Right renal pelvis (tissue), 4 donors: ENCODE results near the gene FUT3. TPM values are rescaled to one million over a fixed set of nuclear protein-coding genes. Genes with fewer than 3 reads are reported as not detected.
"Not testable (repeated sequence)": the region's sequence is repeated elsewhere in the genome, so short reads cannot be mapped to it uniquely, and the experiment has no call there.

Source experiments
- DNase-seq, 4 donors: peaks; one replicate each; pipeline ENCODE4 v3.0.0-alpha.2; 2013; ENCODE audit warnings: low read depth in 4 of 4, low spot score in 3 of 4, missing footprints in 1 of 4
- polyA plus RNA-seq, 4 donors: library from polyadenylated mRNA; unstranded; fragments of 120-200 nt; gene quantifications; one replicate each; pipeline ENCODE4 v1.2.1, GENCODE V29; 2013; ENCODE audit not compliant: insufficient read length in 4 of 4

The FUT3 gene
- polyA plus RNA-seq: under 1 TPM; 0.25 to 0.70 (median 0.52) TPM

DNA sequence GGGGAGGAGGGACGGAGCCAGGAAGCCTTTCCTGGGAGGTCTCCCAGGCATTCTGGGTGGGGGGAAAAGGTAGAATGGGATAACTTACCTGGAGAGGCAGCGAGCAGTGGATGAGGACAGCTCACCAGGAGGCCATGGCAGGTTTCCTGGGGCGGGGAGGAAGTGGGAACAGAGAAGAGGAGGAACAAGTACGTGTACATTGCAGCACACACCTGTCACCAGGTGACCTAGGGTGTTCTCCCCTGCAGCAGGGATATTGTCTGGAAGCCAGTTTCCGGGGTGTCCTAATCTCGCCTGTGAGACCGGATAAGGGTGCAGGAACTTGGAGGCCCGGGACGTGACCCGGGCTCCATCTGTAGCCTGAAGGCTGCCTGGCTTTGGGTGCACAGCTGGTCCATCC lies at the start of gene FUT3:
Gene FUT3 (minus strand): TSS at position 148 of the 400 bp plus-strand sequence.
- no peak for DNase-seq

GRCh38 chr19:5900976-5901375 lies 49.7 kb upstream of the FUT3 start:
- no peak for DNase-seq

DNA sequence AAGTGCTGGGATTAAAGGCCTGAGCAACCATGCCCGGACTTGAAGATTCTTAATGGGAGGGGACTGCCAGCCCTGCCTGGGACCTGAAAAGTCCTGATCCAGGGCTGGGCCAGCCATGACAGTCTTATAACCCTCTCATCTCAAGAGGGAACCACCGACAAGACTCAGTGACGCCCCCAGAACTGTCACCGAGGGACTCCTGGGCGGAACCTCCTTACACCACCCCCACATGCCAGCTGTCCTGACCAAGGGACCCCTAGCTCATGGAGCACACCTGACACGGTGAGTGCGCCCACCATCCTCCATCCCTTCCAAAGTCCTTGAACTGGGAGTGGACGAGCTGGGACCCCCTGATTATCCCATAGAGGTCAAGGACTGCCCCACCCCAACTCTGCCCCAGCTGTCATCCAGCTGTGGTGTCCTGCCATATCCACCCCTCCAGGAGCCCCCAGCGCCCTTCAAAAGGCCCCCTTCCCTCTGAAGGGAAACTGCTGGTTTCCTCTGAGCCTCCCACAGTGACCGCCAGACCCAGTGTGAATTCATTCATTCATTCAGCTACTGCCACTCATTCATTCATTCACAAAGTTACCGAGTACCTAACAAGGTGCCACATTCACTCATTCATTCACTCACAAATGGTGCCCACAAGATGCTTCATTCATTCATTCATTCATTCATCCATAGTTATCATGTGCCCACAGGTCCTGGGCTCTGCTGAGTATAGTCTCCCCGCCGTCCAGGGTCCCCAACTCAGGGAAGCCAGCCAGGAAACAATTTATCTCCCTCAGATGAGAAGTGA lies 48.7 kb upstream of the FUT3 start:
- no peak for DNase-seq

GRCh38 chr19:5897189-5897969 lies 46.1 kb upstream of the FUT3 start:
- no peak for DNase-seq

- no peak for DNase-seq
Measured at GRCh38 chr19:5896365-5897076, 45.3 kb upstream of the FUT3 start.

- DNase-seq: no peak
Measured at GRCh38 chr19:5895890-5896289, 44.6 kb upstream of the FUT3 start.

DNA sequence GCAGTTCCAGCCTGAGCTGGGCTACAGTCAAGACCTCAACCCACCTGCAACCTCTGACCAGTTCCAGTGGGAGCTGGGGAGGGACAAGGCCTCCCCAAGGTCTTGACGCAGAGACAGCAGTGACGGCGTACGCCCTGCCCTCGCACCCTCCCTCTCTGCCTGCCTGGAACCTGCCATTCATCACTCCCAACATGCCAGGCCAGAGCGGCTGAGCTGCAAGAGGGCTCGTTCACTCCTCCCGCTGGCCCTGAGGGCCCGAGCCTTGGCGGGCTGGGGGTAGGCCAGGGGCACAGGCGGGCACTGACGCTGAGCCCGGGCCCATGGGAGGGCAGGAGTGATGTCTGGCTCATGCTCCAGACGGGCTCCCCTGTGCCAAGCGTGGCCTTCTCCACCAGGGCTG lies 44.2 kb upstream of the FUT3 start:
- no peak for DNase-seq

DNA sequence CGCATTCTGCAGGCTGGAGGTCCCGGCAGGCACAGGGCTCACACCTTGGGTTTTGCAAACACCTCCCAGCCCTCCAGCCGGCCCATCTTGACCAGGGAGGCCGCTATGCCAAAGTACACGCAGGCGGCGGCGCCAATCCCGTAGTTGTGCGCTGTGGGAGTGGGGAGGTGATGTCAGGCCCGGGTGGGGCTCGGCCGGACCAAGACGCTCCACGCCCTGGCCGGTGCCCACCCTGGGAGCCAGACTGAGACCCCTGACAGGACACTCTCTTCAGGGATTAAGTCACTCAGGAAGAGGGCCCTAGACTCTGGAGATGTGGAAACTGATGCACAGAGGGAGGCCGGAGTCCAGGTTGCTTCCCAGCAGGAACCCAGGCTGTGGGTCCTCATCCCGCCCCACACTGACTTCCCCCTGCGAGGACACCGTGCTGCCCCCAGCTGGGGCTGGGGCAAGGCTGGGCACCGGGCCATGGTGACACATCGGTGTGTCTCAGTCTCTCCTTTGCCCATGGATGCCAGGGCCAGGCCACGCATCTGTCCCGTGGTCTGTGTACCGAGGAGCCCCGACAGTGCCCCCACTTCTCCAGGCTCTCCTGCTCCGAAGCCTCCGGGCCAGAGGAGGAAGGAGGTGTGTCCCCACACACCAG lies 43.6 kb upstream of the FUT3 start:
- no peak for DNase-seq

GRCh38 chr19:5893907-5894703 lies 42.9 kb upstream of the FUT3 start:
- DNase-seq: no peak

- DNase-seq: no peak
Measured at GRCh38 chr19:5893296-5893903, 42.2 kb upstream of the FUT3 start.

GRCh38 chr19:5892772-5893275 lies 41.6 kb upstream of the FUT3 start:
- no peak for DNase-seq

- DNase-seq: no peak
Measured at GRCh38 chr19:5891938-5892771, 40.9 kb upstream of the FUT3 start.

DNA sequence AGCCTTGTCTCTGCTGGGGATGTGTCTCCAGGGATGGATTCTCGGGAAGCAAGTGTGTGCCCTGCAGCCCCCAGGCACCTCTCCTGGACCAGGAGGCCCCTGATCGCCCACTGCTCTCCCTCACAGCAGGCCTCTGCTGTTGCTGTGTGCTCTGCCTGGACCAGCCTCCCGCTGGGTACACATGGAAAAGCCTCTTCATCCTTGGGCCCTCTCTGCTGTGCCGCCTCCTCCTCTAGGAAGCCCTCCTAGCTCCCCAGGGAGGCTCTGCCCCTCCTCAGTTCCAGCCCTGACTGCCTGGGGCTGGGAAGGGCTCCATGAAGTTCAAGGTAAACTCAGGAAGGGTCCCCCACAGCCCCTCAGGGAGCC lies 40.3 kb upstream of the FUT3 start:
- DNase-seq: no peak

DNA sequence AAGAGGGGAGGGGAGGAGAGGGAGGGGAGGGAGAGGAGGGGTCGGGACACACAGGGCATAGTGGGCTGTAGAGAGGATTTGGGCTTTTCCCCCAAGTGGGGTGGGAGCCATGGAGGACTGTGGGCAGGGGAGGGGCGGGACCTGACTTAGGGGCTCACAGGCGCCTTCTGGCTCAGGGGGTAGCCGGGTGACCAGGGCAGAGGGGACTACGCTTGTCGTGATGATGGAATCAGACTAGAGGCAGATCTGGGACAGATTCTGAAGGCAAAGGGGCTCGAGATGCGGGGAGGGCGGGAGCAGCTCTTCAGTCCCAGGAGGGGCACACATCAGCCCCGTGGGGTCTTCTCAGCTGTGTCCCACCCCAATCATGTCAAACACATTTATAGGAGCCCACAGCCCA lies 38.9 kb upstream of the FUT3 start:
- no peak for DNase-seq

DNA sequence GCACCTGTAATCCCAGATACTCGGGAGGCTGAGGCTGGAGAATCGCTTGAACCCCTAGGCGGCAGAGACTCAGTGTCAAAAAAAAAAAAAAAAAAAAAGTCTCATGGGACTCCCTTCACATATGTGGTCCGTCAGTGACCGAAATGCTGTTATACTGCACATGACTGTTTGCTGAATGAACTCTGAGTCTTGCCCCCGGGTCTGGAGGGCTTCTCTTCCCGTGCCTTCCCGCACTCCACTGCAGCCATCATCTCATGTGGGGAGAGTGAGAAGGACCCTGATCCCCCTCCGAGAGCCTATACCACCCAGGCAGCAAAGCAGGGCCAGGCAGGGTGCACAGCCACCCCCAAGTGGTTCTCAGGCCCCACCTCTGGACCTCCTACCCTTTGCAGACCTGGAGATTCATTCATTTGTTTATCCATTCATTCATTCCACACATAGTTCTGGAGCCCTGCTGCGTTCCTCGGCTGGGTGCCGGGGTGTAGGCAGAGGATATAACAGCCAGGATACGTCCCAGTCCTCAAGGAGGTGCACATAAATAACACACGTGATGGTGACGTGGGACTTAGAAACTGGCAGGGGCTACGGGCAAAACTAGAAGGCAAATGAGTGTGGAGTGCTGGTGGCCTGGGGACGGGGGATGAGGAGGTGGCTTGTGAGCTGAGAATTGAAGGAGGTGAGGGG lies 38.2 kb upstream of the FUT3 start:
- no peak for DNase-seq

DNA sequence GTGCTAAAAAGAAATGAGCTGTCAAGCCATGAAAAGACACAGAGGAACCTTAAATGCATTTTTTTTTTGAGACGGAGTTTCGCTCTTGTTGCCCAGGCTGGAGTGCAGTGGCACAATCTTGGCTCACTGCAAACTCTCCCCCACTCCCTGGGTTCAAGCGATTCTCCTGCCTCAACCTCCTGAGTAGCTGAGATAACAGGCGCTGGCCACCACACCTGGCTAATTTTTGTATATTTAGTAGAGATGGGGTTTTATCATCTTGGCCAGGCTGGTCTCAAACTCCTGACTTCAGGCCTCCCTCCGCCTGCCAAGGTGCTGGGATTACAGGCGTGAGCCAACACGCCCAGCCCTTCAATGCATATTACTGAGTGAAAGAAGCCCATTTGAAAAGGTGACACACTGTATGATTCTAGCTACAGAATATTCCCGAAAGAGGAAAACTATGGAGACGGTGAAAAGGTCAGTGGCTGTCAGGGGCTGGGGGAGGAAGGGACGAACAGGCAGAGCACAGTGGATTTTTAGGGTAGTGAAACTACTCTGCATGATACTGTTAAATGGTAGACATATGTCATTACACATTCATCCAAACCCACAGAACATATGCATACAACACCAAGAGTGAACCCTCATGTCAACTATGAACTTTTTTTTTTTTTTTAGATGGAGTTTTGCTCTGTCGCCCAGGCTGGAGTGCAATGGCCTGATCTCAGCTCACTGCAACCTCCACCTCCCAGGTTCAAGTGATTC lies 33.0 kb upstream of the FUT3 start:
- DNase-seq: not testable (repeated sequence)

GRCh38 chr19:5883157-5883873 lies 32.1 kb upstream of the FUT3 start:
- DNase-seq: not testable (repeated sequence)
